ENCODE results near the gene CRTC1.

The CRTC1 gene

GRCh38 chr19:18651733-18652132 lies 31.7 kb upstream of the CRTC1 start:
- in situ Hi-C loops (cut with MboI; ENCODE audit: low sequenced_read_pairs): no loop called here

- in situ Hi-C loops (cut with MboI; ENCODE audit: low sequenced_read_pairs): no loop called here
Measured at GRCh38 chr19:18653853-18654252, 29.6 kb upstream of the CRTC1 start.

DNA sequence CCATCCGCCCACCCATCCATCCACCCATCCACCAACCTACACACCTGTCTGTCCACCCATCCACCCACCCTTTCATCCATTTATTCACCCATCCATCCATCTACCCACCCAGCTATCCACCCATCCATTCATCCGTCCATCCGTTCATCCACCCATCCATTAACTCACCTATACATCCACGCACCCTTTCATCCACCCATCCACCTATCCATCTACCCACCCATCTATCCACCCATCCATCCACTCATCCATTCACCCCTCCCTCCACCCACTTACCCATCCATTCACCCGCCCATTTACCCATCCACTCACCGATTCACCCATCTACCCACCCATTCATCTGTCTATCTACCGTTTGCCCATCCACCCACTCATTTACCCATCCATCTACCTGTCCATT lies 29.0 kb upstream of the CRTC1 start:
- in situ Hi-C loops (cut with MboI; ENCODE audit: low sequenced_read_pairs): no loop called here

DNA sequence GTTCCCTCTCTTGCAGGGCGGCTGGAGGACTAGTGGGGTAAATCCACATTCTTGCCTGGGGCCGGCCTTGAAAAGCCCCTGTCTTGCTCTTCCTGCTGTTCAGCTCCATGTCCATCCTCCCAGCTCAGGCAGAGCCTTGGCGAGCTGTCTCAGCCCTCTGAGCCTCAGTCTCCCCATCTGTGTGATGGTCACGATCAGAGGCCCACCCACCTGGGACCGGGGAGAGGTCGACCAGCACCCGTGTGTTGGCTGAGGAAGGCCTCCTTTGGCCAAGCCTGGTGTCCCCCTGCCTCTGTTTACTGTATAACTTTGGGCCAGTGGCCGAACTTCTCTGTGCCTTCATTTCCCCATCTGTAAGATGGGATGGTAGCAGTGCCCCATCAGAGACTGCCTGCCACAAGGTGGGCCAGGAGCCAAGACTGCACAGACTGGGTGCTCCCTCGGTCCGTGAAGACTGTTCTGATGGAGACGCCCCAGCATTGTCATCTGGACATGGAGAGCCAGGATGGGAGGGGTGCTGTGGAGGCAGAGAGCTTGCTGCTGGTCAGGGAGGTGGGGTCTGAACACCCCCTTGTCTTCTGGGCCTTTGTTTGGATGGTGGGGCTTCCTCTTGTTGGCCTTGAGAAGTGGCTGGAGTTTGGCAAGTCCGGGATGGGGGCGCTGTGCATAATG lies 28.2 kb upstream of the CRTC1 start:
- in situ Hi-C loops (cut with MboI; ENCODE audit: low sequenced_read_pairs): no loop called here

DNA sequence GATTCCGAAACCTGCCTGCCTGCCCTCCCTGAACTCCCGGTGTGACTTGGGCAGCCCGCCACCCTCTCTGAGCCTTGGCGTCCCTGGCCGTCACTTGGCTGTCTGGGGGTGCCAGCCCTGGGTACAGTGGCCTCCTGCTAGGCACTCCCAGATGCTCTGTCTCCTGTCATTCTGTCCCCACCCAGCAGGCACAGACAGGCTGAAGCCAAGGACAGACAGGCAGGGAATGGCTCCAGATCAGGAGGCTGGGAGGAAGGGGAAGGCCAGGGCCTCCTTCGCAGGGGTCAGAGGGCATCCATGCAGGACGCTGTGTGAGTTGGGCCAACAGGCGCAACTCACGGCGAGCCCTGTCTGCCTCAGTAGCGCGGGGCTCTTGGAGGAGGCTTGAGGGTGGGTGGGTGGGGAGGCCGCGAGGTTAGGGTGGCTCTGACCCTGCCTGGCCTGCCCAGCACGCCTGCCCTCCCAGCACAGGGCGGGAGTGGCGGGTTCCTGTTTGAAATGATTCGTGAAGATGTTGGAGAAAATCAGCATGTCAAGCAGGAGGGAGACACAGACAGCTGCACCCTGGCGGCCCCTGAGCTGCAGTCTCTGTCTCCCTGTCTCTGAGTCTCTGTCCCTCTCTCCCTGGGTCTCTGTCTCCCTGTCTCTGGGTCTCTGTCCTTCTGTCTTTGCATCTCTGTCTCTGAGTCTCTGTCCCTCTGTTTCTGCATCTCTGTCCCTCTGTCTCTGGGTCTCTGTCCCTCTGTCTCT lies 27.0 kb upstream of the CRTC1 start:
- in situ Hi-C loops (cut with MboI; ENCODE audit: low sequenced_read_pairs): no loop called here

DNA sequence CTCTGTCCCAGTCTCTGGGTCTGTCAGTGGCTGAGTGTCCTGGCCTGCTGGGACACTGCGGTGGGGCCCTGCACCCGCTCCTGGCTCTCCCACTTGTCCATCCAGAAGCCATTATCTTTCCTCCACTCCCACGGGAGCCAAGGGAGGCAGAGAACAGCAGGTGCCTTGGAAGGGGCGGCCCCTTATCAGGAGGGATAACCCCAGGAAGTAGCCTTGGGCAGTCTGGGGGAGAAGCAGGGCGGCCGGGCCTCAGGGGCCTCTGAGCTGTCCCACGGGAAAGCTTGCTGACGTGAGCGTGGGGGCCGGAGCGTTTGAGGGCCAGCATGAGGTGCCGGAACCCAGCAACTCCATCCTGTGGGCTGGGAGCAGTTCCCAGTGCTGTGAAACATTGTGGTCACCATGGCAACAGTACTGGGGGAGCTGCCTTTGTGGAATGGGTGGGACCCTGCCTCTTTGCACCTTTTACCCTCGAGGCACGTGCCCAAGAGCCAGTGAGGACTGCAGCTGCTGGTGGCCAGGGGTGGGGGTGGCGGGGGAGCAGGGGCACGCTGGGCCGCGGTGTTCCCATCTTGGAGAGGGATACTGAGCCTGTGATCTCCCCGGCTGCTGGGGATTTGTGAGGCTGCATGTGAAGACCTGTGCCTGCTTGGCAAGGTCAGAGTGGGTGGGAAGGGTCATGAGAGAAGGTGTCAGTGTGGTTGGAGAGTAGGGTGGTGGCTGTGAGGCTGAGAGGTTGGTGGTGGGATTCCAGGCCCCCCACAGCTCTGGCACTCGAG lies 25.7 kb upstream of the CRTC1 start:
- in situ Hi-C loops (cut with MboI; ENCODE audit: low sequenced_read_pairs): no loop called here

DNA sequence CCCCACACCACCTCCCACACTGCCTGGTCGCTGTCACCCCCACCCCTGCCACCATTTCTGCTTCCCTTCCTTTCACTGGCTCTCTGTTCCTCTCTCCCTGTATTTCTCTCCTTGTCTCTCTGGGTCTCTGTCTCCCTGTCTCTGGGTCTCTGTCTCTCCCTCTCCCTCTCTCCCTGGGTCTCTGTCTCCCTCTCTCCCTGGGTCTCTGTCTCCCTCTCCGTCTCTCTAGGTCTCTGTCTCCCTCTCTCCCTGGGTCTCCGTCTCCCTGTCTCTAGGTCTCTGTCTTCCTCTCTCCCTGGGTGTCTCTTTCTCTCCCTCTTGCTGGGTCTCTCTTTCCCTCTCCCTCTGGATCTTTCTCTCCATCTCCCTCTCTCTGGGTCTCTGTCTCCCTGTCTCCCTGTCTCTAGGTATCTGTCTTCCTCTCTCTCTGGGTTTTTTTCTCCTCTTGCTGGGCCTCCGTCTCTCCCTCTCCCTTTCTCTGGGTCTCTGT lies 25.1 kb upstream of the CRTC1 start:
- in situ Hi-C loops (cut with MboI; ENCODE audit: low sequenced_read_pairs): no loop called here

GRCh38 chr19:18659281-18660050 lies 24.0 kb upstream of the CRTC1 start:
- in situ Hi-C loops (cut with MboI; ENCODE audit: low sequenced_read_pairs): no loop called here

DNA sequence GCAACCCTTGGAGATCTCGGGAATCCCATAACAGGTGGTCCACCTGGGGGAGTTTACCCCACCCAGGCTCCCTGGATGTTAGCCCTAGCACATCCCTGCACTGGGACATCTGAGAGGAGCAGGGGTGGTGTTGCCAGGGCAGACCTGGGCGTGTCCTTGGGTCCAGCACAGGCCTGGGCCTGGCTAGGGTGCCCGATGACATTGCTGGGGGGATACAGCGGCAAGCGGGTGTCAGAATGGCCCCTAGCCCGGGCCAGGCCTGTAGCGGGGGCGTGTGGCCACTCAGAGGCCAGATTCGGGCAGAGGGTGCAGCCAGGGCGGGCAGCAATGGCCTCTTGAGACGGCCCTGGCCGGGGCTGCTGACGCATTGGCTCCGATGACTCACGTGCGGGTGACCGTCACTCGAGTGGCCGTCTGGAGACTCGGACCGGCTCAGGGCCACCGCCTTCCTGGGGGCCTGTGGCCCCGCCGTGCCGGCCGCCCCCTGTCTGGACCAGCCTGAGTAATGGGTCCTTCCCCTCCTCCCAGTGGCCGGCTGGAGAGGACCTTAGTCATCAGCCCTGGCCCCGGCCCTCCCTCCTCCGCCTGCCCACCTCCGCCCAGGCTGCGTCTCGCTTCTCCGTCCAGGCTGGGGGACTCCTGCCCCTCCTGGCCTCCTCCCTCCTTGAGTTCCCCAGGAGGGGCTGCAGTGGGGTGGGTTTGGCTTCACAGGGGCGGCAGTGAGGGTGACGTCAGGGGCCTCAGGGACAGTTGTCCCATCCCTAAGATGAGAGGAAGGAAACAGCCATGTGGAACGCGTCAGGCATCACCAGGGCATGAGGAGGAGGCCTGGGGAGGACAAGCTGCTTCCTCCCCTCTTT lies 23.2 kb upstream of the CRTC1 start:
- in situ Hi-C loops (cut with MboI; ENCODE audit: low sequenced_read_pairs): no loop called here

DNA sequence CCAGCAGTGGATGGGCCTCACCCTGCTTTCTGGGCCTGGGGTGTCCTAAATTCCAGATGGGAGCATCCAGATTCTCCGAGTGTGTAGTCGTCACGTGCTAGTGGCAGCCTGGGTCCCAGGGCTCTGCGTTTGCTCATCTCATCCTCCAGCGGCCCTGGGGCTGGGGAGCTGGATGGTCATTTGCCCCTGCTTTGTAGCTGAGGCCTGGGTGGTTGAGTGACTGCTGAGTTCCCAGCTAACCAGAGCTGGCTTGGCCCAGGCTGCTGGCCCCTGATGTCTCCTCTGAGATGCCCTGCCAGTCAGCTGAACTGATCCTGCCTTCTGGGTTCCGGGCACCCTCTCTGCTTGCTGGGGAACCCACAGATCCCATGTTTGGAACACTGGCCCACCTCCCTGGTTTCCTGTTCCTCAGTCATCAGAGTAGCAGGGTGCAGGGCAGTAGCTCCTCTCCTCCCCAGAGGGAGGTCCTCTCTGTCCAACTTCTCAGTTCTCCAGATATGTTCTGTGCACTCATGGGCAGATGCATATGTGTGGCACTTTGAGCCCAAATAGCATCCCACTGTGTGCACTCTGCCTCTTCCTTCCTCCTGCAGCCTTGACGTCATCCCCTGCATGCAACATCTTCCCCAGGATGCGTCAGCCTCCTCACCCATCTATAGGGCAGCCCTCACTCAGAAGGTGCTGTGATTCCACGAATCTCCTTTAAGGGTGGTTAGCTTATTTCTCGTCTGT lies 22.4 kb upstream of the CRTC1 start:
- in situ Hi-C loops (cut with MboI; ENCODE audit: low sequenced_read_pairs): no loop called here

GRCh38 chr19:18662972-18663732 lies 20.3 kb upstream of the CRTC1 start:
- in situ Hi-C loops (cut with MboI; ENCODE audit: low sequenced_read_pairs): no loop called here

DNA sequence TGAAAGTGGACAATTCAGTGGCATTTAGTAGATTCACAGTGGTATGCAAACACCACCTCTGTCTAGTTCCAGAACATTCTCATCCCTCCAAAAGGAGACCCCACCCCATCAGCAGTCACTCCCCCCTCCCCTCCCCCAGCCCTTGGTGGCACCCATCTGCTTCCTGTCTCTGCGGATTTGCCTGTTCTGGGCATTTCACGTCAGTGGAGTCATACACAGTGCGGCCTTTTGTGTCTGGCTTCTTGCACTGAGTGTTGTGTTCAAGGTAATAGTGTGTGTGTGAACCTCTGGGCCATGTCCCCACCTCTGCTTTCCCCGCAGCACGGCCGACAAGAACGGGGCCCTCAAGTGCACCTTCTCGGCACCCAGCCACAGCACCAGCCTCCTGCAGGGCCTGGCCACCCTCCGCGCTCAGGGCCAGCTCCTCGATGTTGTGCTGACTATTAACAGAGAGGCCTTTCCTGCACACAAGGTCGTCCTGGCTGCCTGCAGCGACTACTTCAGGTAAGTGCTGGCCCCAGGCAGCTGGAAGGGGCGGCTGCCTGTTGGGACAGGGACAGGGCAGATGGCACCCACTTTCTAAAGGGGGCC lies 19.4 kb upstream of the CRTC1 start:
- in situ Hi-C loops (cut with MboI; ENCODE audit: low sequenced_read_pairs): no loop called here

GRCh38 chr19:18665771-18666202 lies 17.7 kb upstream of the CRTC1 start:
- in situ Hi-C loops (cut with MboI; ENCODE audit: low sequenced_read_pairs): no loop called here

DNA sequence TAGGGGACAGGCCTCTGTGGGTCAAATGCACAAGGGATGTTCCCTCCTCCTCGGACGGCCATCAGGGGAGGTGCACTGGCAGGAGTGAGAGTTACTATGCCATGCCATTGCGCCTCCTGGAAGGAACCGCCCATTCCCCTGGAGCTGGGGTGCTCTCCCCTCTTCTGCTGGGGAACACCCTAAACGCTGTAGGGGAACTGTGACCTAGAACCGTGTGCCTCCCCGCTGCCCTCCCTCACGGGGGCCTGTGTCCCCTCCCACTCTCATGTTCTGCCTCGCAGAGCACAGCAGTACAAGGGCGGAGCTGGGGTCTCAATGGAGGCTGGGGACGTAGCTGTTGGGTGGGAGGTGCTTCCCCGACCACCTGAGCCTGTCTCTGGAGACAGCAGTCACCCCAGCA lies 17.2 kb upstream of the CRTC1 start:
- in situ Hi-C loops (cut with MboI; ENCODE audit: low sequenced_read_pairs): no loop called here

- in situ Hi-C loops (cut with MboI; ENCODE audit: low sequenced_read_pairs): no loop called here
Measured at GRCh38 chr19:18666784-18667183, 16.7 kb upstream of the CRTC1 start.

- in situ Hi-C loops (cut with MboI; ENCODE audit: low sequenced_read_pairs): no loop called here
Measured at GRCh38 chr19:18667531-18668251, 15.8 kb upstream of the CRTC1 start.

- in situ Hi-C loops (cut with MboI; ENCODE audit: low sequenced_read_pairs): no loop called here
Measured at GRCh38 chr19:18668252-18668631, 15.2 kb upstream of the CRTC1 start.

Measured in HL-60/S4 treated with retinoic acid at 250 ng/mL for 4 days and 3 days (cell line).